ENCODE measurements around the gene ADGB.

DNA sequence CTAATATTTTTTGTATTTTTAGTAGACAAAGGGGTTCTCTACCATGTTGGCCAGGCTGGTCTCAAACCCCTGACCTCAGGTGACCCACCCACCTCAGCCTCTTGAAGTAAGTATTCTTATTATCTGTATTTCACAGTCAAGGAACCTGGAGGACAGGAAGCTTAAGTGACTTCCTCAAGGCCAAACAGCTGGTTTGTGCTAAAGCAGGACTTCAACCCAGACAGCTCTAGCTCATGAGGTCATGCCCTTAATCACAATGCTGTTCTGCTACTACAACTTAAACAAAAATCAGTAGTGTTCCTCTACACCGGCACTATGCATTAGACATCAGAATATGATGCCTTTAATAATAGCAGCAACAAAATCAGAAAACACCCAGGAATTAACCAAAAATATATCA is 168.9 kb downstream of the ADGB start:
- TF ChIP-seq CTCF (IDR thresholded peaks at IDR 0.05) (no peak), POLR2A (IDR thresholded peaks at IDR 0.05) (no peak)

Data from esophagus squamous epithelium (tissue), 4 donors.